HepG2 (cell line): Measurements from ENCODE around the gene KRTCAP3. TPM values are rescaled to one million over a fixed set of nuclear protein-coding genes. Genes with fewer than 3 reads are reported as not detected.

Experiments used
- ATAC-seq: fragments of 200-7000 bp; cut with Tn5 transposase; 3 replicates; pipeline ENCODE4 v1.9.1; 2020; ENCODE audit warnings: mild to moderate bottlenecking, moderate library complexity
- BruUV-seq: library from RNA; stranded (reverse); fragments of 400-500 nt; replicated peaks from 2 replicates; lab custom pipeline; 2021; lab: Mats Ljungman, UMichigan
- CTCF ChIA-PET: fragments of 300-600 bp; formaldehyde crosslinking; extraction: SDS; loops from one replicate; lab custom pipeline; 2021; ENCODE audit warnings: low total read pairs, inconsistent platforms, low intra/inter-chr PET ratio; lab: Yijun Ruan, JAX
- POLR2A ChIA-PET: fragments of 350-600 bp; sonication (Branson Sonifier 250); formaldehyde crosslinking; loops from one replicate; lab custom pipeline; 2020; ENCODE audit warnings: antibody characterized with exemption, inconsistent platforms; lab: Yijun Ruan, JAX
- DNase-seq: peaks from one replicate; pipeline ENCODE4 v3.0.0-alpha.2; 2015; ENCODE audit warnings: low spot score
- FAIRE-seq: peaks from 3 replicates; lab custom pipeline; 2011; peaks lifted over from hg19 to GRCh38; lab: Jason Lieb, UNC
- H2AFZ ChIP-seq: one replicate; pipeline ENCODE4 v1.6.1; 2011; ENCODE audit warnings: low read length, inconsistent platforms
- H3K27ac ChIP-seq: fragments of 300-600 bp; 3 replicates; pipeline ENCODE4 v1.8.0; 2011; ENCODE audit warnings: mixed run types, mild to moderate bottlenecking, mixed read lengths, low read length, inconsistent platforms; ENCODE audit not compliant: insufficient read depth; ENCODE audit errors: extremely low read length
- H3K27me3 ChIP-seq, 2 experiments: fragments of 200-600 bp in 1 of 2; 2 replicates in 1 of 2; 3 replicates in 1 of 2; pipeline versions ENCODE4 v1.6.0 to v1.8.0; 2011; ENCODE audit warnings: low read length in 2 of 2, mild to moderate bottlenecking in 2 of 2, moderate library complexity in 2 of 2, inconsistent platforms in 1 of 2; ENCODE audit not compliant: insufficient read depth in 2 of 2, control insufficient read depth in 1 of 2
- H3K36me3 ChIP-seq, 2 experiments: fragments of 200-600 bp in 1 of 2; replicated peaks in 1 of 2; 2 replicates in 1 of 2; 3 replicates in 1 of 2; pipeline versions ENCODE4 v1.5.1 to v1.8.0; 2011; ENCODE audit warnings: low read length in 2 of 2, inconsistent platforms in 1 of 2; ENCODE audit not compliant: insufficient read depth in 2 of 2, control insufficient read depth in 1 of 2
- H3K4me1 ChIP-seq: 2 replicates; pipeline ENCODE4 v1.5.1; 2012; ENCODE audit warnings: low read length, inconsistent platforms; ENCODE audit not compliant: insufficient read depth
- H3K4me2 ChIP-seq: 2 replicates; pipeline ENCODE4 v1.6.0; 2011; ENCODE audit warnings: low read depth, low read length, inconsistent platforms
- H3K4me3 ChIP-seq, 3 experiments: fragments of 200-600 bp in 1 of 3; sonication (generic), shearing (Covaris generic) in 1 of 3; replicated peaks in 1 of 3; 2 replicates each; pipeline ENCODE4 v1.5.1; 2011 to 2016; ENCODE audit warnings: low read length in 3 of 3, inconsistent platforms in 2 of 3, low read depth in 2 of 3, mild to moderate bottlenecking in 2 of 3, control low read depth in 1 of 3, mixed read lengths in 1 of 3; ENCODE audit not compliant: insufficient read depth in 1 of 3
- H3K79me2 ChIP-seq: one replicate; pipeline ENCODE4 v1.6.1; 2011; ENCODE audit warnings: low read length, inconsistent platforms; ENCODE audit not compliant: insufficient read depth
- H3K9ac ChIP-seq: 2 replicates; pipeline ENCODE4 v1.6.0; 2011; ENCODE audit warnings: mild to moderate bottlenecking, low read depth, low read length, inconsistent platforms; ENCODE audit not compliant: insufficient read depth
- H3K9me3 ChIP-seq: 2 replicates; pipeline ENCODE4 v1.5.1; 2012; ENCODE audit warnings: mild to moderate bottlenecking, low read length
- H4K20me1 ChIP-seq: 2 replicates; pipeline ENCODE4 v1.6.0; 2011; ENCODE audit warnings: inconsistent platforms, mild to moderate bottlenecking, low read length, moderate library complexity; ENCODE audit not compliant: insufficient read depth
- CHD4 ChIP-seq: fragments of 200-600 bp; sonication (generic); IDR thresholded peaks from 2 replicates; pipeline ENCODE4 v1.7.0; 2017; ENCODE audit warnings: mild to moderate bottlenecking, low read length, borderline replicate concordance
- FOXM1 ChIP-seq: sonication (generic); formaldehyde crosslinking; IDR thresholded peaks from 2 replicates; pipeline ENCODE4 v1.5.0; 2020; ENCODE audit warnings: missing genetic modification reagents
- GPN1 ChIP-seq: sonication (generic); formaldehyde crosslinking; IDR thresholded peaks from 2 replicates; pipeline ENCODE4 v1.5.1; 2020; ENCODE audit warnings: missing genetic modification reagents, borderline replicate concordance
- HES4 ChIP-seq: sonication (generic); formaldehyde crosslinking; IDR thresholded peaks from 2 replicates; pipeline ENCODE4 v1.9.0; 2021; ENCODE audit warnings: mild to moderate bottlenecking, missing genetic modification reagents, borderline replicate concordance
- ISL2 ChIP-seq: sonication (generic); formaldehyde crosslinking; IDR thresholded peaks from 2 replicates; pipeline ENCODE4 v1.5.0; 2020; ENCODE audit warnings: missing genetic modification reagents
- MIER3 ChIP-seq: IDR thresholded peaks from 2 replicates; pipeline ENCODE4 v1.6.1; 2016; ENCODE audit warnings: missing compliant biosample characterization, borderline replicate concordance
- NR2F2 ChIP-seq: IDR thresholded peaks from 2 replicates; pipeline ENCODE4 v1.6.1; 2012; ENCODE audit warnings: low read depth, inconsistent platforms, borderline replicate concordance
- RFX1 ChIP-seq: fragments of 450-650 bp; IDR thresholded peaks from 2 replicates; pipeline ENCODE4 v1.6.1; 2017
- RFX3 ChIP-seq: IDR thresholded peaks from 2 replicates; pipeline ENCODE4 v1.6.1; 2016; ENCODE audit warnings: missing biosample characterization, missing genetic modification reagents
- STAG1 ChIP-seq: sonication (generic); formaldehyde crosslinking; IDR thresholded peaks from 2 replicates; pipeline ENCODE4 v1.4.0; 2020; ENCODE audit warnings: missing genetic modification reagents
- YEATS4 ChIP-seq: sonication (generic); formaldehyde crosslinking; IDR thresholded peaks from 2 replicates; pipeline ENCODE4 v1.4.0; 2020; ENCODE audit warnings: missing genetic modification reagents, borderline replicate concordance
- ZC3H4 ChIP-seq: sonication (generic); formaldehyde crosslinking; IDR thresholded peaks from 2 replicates; pipeline ENCODE4 v1.4.0; 2020; ENCODE audit warnings: missing genetic modification reagents, borderline replicate concordance
- ZFP1 ChIP-seq: IDR thresholded peaks from 2 replicates; pipeline ENCODE4 v1.6.1; 2016
- ZNF879 ChIP-seq: sonication (generic); formaldehyde crosslinking; IDR thresholded peaks from 2 replicates; pipeline ENCODE4 v1.8.1; 2023; ENCODE audit warnings: missing genetic modification reagents
- WGBS: methylation state at CpG from one replicate; pipeline ENCODE4 v1.1.6; 2017; ENCODE audit warnings: low lambda C conversion rate; 5-methylcytosine and 5-hydroxymethylcytosine counted together
- in situ Hi-C: cut with HindIII; loops from 2 replicates; pipeline ENCODE4 v1.10.0; 2017; ENCODE audit warnings: low pct_unique_long_range_greater_than_20kb; ENCODE audit not compliant: extremely low pct_ligation_motif_present
- intact Hi-C: fragments of 100-400 bp; cut with micrococcal nuclease; formaldehyde crosslinking; loops from one replicate; pipeline ENCODE4 v1.10.0; 2022; ENCODE audit not compliant: unreplicated experiment
- polyA plus RNA-seq, 8 experiments: library from polyadenylated mRNA; depleted of rRNA in 3 of 8; stranded (reverse) in 7 of 8; unstranded in 1 of 8; fragments of >200 nt; fragmentation: Illumina TruSeq in 4 of 8; extraction: Trizol in 4 of 8; gene quantifications; 2 replicates each; pipeline versions ENCODE4 v1.2.1 to v1.2.3, GENCODE V29; 2011 to 2016; ENCODE audit warnings: low read depth in 4 of 8, missing spikeins in 1 of 8, mixed read lengths in 1 of 8; ENCODE audit not compliant: insufficient read depth in 1 of 8
- total RNA-seq, 5 experiments: library from RNA; depleted of rRNA; stranded (reverse); fragments of >200 nt; fragmentation: Illumina TruSeq; extraction: Trizol; gene quantifications; 2 replicates each; pipeline ENCODE4 v1.2.3, GENCODE V29; 2016; ENCODE audit warnings: low read depth in 1 of 5
- TF ChIP-seq, protein P1 (sequence below): sonication (generic); formaldehyde crosslinking; IDR thresholded peaks from 2 replicates; pipeline ENCODE4 v1.5.0; 2020; ENCODE audit warnings: mild to moderate bottlenecking, missing genetic modification reagents
- TF ChIP-seq, protein P2 (sequence below): sonication (generic); formaldehyde crosslinking; IDR thresholded peaks from 2 replicates; pipeline ENCODE4 v1.8.1; 2023; ENCODE audit warnings: mild to moderate bottlenecking, missing genetic modification reagents, borderline replicate concordance
- TF ChIP-seq, protein P3 (sequence below): sonication (generic); formaldehyde crosslinking; conservative IDR thresholded peaks from 2 replicates; pipeline ENCODE4 v1.5.0; 2020; ENCODE audit warnings: missing genetic modification reagents
- TF ChIP-seq, protein P4 (sequence below): sonication (generic); formaldehyde crosslinking; IDR thresholded peaks from 2 replicates; pipeline ENCODE4 v1.5.1; 2020; ENCODE audit warnings: missing genetic modification reagents, mild to moderate bottlenecking, borderline replicate concordance
- TF ChIP-seq, protein P5 (sequence below): IDR thresholded peaks from 2 replicates; pipeline ENCODE4 v1.6.1; 2016; ENCODE audit warnings: missing genetic modification reagents, missing compliant biosample characterization

KRTCAP3 gene
- total and polyA plus RNA-seq, 2 of the 13 experiments (the other 11 are each of a cell fraction or from before 2014, with no cell fraction given) = 2.1 to 4.5 TPM

DNA sequence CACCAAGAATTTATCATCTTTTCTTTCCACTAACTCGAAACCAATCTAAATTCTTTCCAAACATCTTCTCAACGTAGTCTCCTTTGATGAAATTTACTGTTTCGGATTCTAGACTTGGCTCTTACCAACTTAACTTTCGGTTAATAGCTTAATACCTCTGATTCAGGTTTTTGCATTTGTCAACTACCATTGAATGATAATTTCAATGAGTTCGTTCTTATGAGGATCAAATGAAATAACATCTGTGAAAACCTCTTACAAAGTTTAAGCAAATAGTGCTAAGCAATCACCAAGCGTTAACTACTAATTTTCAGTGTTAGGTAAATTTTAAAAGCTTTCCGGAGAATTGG is 14.3 kb upstream of the KRTCAP3 start:
- peaks cover 58% of the 10 kb centered on the region for H3K4me1 ChIP-seq
- peak overlapping the region; percentile 100 for H3K9ac ChIP-seq
- H3K27me3 ChIP-seq = no peaks in the 10 kb centered on the region; a peak in 1 of 5 replicates
- FAIRE-seq (no peak), ATAC-seq (no peak), DNase-seq (no peak)
- BruUV-seq = TSS peak; percentile 95
- peak overlapping the region; percentile 99 for H3K27ac ChIP-seq
- 4% methylated on average over 7 of the region's 7 CpGs for WGBS
- H3K4me2 ChIP-seq = peak overlapping the region; percentile 86
- intact Hi-C loops = loop anchor here (1.0 kb wide), 1 partner anchor 19 kb away; the partner anchor contains the start of gene PPM1G
- H3K79me2 ChIP-seq = peaks cover 35% of the 10 kb centered on the region
- H3K4me3 ChIP-seq = peak overlapping the region; percentile 85 to 100 (median 100)
- H3K9me3 ChIP-seq = no peaks in the 10 kb centered on the region
- POLR2A ChIA-PET = interaction anchor here (0.8 to 5.3 kb wide), 24 partner anchors 11 to 326 kb away, joined by 3 to 133 read pairs (median 7); partner anchors contain the start of genes ATRAID, CCDC121, EIF2B4 and GPN1
- in situ Hi-C loops = no loop called here
- 0 out of 5 replicates have a peak, but pooled peaks cover 0 to 2% of the 10 kb centered on the region in 2 experiments for H3K36me3 ChIP-seq
- peak overlapping the region; percentile 4 for H2AFZ ChIP-seq
- peaks cover 29% of the 10 kb centered on the region for H4K20me1 ChIP-seq
- CTCF ChIA-PET = no interaction called here
- TF ChIP-seq, protein P1, sequence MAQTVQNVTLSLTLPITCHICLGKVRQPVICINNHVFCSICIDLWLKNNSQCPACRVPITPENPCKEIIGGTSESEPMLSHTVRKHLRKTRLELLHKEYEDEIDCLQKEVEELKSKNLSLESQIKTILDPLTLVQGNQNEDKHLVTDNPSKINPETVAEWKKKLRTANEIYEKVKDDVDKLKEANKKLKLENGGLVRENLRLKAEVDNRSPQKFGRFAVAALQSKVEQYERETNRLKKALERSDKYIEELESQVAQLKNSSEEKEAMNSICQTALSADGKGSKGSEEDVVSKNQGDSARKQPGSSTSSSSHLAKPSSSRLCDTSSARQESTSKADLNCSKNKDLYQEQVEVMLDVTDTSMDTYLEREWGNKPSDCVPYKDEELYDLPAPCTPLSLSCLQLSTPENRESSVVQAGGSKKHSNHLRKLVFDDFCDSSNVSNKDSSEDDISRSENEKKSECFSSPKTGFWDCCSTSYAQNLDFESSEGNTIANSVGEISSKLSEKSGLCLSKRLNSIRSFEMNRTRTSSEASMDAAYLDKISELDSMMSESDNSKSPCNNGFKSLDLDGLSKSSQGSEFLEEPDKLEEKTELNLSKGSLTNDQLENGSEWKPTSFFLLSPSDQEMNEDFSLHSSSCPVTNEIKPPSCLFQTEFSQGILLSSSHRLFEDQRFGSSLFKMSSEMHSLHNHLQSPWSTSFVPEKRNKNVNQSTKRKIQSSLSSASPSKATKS (CRISPR knock-in tag) = no peak
- TF ChIP-seq STAG1 (CRISPR knock-in tag) (no peak), ZFP1 (CRISPR knock-in tag) (no peak), ZC3H4 (CRISPR knock-in tag) (no peak), MIER3 (CRISPR knock-in tag) (no peak), ISL2 (CRISPR knock-in tag) (no peak), RFX1 (no peak), YEATS4 (CRISPR knock-in tag) (no peak), GPN1 (CRISPR knock-in tag) (no peak), NR2F2 (0 out of 2 replicates have a peak, but pooled peaks have one; percentile 11), FOXM1 (CRISPR knock-in tag) (no peak), ZNF879 (0 out of 2 replicates have a peak, but pooled peaks have one; percentile 17), CHD4 (0 out of 2 replicates have a peak, but pooled peaks have one; percentile 67), RFX3 (no peak), HES4 (no peak)
- TF ChIP-seq, protein P2, sequence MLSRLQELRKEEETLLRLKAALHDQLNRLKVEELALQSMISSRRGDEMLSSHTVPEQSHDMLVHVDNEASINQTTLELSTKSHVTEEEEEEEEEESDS = no peak
- TF ChIP-seq, protein P3, sequence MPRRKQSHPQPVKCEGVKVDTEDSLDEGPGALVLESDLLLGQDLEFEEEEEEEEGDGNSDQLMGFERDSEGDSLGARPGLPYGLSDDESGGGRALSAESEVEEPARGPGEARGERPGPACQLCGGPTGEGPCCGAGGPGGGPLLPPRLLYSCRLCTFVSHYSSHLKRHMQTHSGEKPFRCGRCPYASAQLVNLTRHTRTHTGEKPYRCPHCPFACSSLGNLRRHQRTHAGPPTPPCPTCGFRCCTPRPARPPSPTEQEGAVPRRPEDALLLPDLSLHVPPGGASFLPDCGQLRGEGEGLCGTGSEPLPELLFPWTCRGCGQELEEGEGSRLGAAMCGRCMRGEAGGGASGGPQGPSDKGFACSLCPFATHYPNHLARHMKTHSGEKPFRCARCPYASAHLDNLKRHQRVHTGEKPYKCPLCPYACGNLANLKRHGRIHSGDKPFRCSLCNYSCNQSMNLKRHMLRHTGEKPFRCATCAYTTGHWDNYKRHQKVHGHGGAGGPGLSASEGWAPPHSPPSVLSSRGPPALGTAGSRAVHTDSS = no peak
- TF ChIP-seq, protein P4, sequence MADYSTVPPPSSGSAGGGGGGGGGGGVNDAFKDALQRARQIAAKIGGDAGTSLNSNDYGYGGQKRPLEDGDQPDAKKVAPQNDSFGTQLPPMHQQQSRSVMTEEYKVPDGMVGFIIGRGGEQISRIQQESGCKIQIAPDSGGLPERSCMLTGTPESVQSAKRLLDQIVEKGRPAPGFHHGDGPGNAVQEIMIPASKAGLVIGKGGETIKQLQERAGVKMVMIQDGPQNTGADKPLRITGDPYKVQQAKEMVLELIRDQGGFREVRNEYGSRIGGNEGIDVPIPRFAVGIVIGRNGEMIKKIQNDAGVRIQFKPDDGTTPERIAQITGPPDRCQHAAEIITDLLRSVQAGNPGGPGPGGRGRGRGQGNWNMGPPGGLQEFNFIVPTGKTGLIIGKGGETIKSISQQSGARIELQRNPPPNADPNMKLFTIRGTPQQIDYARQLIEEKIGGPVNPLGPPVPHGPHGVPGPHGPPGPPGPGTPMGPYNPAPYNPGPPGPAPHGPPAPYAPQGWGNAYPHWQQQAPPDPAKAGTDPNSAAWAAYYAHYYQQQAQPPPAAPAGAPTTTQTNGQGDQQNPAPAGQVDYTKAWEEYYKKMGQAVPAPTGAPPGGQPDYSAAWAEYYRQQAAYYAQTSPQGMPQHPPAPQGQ (CRISPR knock-in tag) = no peak
- TF ChIP-seq, protein P5, sequence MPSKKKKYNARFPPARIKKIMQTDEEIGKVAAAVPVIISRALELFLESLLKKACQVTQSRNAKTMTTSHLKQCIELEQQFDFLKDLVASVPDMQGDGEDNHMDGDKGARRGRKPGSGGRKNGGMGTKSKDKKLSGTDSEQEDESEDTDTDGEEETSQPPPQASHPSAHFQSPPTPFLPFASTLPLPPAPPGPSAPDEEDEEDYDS (CRISPR knock-in tag) = no peak
